ENCODE data around the gene PRKCD. TPM values are rescaled to one million over a fixed set of nuclear protein-coding genes. Genes with fewer than 3 reads are reported as not detected.

Gene PRKCD
- total and polyA plus RNA-seq, 9 of the 15 experiments (the other 6 are each of a cell fraction or from before 2014, with no cell fraction given), result 2.5 to 19.5 (median 6.1) TPM

DNA sequence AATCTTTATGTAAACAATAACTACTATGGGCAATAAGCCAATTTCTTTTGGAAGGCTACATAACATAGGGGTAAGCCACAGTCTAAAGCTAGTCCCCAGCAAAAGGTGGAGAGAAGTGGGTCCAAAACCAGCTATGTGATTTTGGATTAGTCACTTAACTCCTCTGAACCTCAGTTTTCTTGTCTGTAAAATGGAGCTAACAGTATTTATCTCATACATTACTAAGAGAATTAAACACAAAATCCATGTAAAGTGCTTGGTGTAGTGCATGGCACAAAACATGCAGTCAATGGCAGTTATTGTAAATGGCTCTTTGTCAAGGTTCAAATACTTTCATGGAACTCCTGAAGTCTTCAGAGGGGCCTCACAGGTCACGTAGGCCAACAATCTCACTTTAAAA, 44.1 kb upstream of the PRKCD start:
- ATAC-seq (no peak), DNase-seq (ENCODE audit: extremely low read depth in 1 of 4, low spot score in 3 of 4) (no peak), FAIRE-seq (no peak)
- WGBS (ENCODE audit: insufficient coverage, low coverage, missing lambda C conversion rate), result 88% methylated on average over 1 of the region's 1 CpG
- peaks cover 44% of the 10 kb centered on the region for H3K36me3 ChIP-seq (ENCODE audit: control insufficient read depth, insufficient read depth, low read length)
- no peak overlapping the region for H3K4me3 ChIP-seq
- POLR2A ChIA-PET, result no interaction called here
- H3K9me1 ChIP-seq (ENCODE audit: control insufficient read depth, insufficient read depth, low read length), result no peaks in the 10 kb centered on the region
- no peaks in the 10 kb centered on the region for H3K27me3 ChIP-seq (ENCODE audit: control insufficient read depth in 2 of 2, insufficient read depth in 2 of 2, low read length in 2 of 2)
- H3K4me1 ChIP-seq (replicated peaks in 1 of 2; ENCODE audit: control insufficient read depth in 2 of 2, insufficient read depth in 2 of 2, low read length in 2 of 2), result peaks cover 5 to 23% of the 10 kb centered on the region in 2 experiments; a peak in 2 of 5 replicates
- H2AFZ ChIP-seq (ENCODE audit: low read depth, low read length), result no peak overlapping the region
- no peaks in the 10 kb centered on the region for H3K79me2 ChIP-seq (ENCODE audit: control insufficient read depth, insufficient read depth, low read length)
- no peaks in the 10 kb centered on the region for H4K20me1 ChIP-seq (replicated peaks; ENCODE audit: control insufficient read depth, insufficient read depth, low read length)
- no peak overlapping the region for H3K27ac ChIP-seq (ENCODE audit: extremely low read depth, low read depth, low read length)
- BruUV-seq (replicated peaks), result no TSS peak
- in situ Hi-C loops (cut with MboI) (no loop called here), intact Hi-C loops (cut with micrococcal nuclease) (no loop called here)
- H3K4me2 ChIP-seq (ENCODE audit: insufficient read depth, low read length), result no peak overlapping the region
- no peaks in the 10 kb centered on the region for H3K9me3 ChIP-seq (replicated peaks; ENCODE audit: control insufficient read depth, insufficient read depth, low read depth, low read length)
- H3K9ac ChIP-seq (ENCODE audit: insufficient read depth in 1 of 2, low read depth in 2 of 2, low read length in 2 of 2), result no peak overlapping the region
- TF ChIP-seq RBM14 (IDR thresholded peaks at IDR 0.05; ENCODE audit: borderline replicate concordance, insufficient read depth, low read depth, low read length) (no peak), ZNF75A (CRISPR knock-in tag; IDR thresholded peaks at IDR 0.05) (no peak), RBM25 (IDR thresholded peaks at IDR 0.05; ENCODE audit: low read depth, low read length, severe bottlenecking) (peak; percentile 55), BCOR (IDR thresholded peaks at IDR 0.05) (0 out of 2 replicates have a peak, but pooled peaks have one; percentile 17), PHF8 (IDR thresholded peaks at IDR 0.05; ENCODE audit: borderline replicate concordance, low read length) (no peak), ZSCAN32 (CRISPR knock-in tag; IDR thresholded peaks at IDR 0.05) (no peak), RBM34 (IDR thresholded peaks at IDR 0.05; ENCODE audit: borderline replicate concordance, insufficient read depth, low read length) (no peak), RFX5 (IDR thresholded peaks at IDR 0.05; ENCODE audit: low read depth, low read length) (no peak), ETV5 (CRISPR knock-in tag; IDR thresholded peaks at IDR 0.05; ENCODE audit: low read depth) (no peak)
- CTCF ChIA-PET (ENCODE audit: low intra/inter-chr PET ratio), result no interaction called here
